Measurements from ENCODE around the gene ZFP91. TPM values are rescaled to one million over a fixed set of nuclear protein-coding genes. Genes with fewer than 3 reads are reported as not detected.

The ZFP91 gene
- total and polyA plus RNA-seq, 2 experiments from 2014 or later = 10.2 to 30.0 TPM

DNA sequence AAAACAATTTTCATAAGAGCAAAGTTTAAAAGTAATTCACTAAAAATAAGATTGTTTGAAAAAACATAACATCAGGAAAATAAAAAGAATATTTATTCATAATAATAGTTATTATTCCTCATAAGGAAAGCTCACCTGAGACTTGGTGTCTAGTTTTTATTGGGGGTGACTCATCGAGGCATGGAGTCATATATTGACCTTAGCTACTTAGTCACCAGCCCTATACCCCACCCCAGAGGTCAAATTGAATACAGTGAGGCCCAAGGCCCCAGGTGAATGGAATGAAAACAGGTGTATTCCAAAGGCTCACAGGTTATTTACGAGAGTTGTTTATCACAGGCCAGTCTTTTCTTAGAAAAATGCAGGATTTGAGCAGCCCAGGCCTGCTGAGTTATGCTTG, 80.5 kb downstream of the ZFP91 start (continued):
- TF ChIP-seq, protein P1, sequence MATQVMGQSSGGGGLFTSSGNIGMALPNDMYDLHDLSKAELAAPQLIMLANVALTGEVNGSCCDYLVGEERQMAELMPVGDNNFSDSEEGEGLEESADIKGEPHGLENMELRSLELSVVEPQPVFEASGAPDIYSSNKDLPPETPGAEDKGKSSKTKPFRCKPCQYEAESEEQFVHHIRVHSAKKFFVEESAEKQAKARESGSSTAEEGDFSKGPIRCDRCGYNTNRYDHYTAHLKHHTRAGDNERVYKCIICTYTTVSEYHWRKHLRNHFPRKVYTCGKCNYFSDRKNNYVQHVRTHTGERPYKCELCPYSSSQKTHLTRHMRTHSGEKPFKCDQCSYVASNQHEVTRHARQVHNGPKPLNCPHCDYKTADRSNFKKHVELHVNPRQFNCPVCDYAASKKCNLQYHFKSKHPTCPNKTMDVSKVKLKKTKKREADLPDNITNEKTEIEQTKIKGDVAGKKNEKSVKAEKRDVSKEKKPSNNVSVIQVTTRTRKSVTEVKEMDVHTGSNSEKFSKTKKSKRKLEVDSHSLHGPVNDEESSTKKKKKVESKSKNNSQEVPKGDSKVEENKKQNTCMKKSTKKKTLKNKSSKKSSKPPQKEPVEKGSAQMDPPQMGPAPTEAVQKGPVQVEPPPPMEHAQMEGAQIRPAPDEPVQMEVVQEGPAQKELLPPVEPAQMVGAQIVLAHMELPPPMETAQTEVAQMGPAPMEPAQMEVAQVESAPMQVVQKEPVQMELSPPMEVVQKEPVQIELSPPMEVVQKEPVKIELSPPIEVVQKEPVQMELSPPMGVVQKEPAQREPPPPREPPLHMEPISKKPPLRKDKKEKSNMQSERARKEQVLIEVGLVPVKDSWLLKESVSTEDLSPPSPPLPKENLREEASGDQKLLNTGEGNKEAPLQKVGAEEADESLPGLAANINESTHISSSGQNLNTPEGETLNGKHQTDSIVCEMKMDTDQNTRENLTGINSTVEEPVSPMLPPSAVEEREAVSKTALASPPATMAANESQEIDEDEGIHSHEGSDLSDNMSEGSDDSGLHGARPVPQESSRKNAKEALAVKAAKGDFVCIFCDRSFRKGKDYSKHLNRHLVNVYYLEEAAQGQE (IDR thresholded peaks at IDR 0.05; ENCODE audit: unreplicated experiment) = no peak
- no peak for TF ChIP-seq CREB1 (CRISPR knock-in tag; IDR thresholded peaks at IDR 0.05; ENCODE audit: low read depth)

DNA sequence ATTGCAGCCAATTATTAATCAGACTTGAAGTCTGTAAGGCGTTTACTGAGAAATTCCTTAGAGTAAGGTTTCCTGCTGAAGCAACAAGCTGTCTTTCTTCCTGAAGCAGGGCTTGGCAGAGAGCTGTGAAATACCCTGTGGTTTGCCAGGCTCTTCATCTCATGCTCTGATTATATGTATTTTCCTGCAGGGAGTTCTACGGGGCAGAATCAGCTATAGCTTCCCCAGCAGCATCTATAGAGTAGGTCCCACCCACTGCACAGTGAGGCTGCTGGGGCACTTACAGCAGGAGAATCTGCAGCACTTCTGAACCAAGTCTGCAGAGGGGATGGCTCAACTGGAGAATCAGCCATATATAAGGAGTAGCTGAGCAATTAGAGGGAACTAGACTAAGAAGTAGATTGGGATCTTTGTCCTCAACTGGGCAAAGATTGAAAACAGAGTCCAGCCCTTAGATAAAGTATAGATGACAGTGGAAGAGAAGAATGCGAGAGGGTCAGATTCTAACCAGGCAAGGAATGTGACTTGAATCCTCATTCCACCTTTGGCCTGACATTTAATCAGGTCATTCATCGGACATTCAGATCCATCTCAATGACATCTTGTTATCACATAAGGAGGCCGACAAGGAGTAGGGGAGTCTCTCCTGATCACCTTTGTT, 81.2 kb downstream of the ZFP91 start:
- H3K4me2 ChIP-seq = no peak overlapping the region
- TF ChIP-seq, protein P2, sequence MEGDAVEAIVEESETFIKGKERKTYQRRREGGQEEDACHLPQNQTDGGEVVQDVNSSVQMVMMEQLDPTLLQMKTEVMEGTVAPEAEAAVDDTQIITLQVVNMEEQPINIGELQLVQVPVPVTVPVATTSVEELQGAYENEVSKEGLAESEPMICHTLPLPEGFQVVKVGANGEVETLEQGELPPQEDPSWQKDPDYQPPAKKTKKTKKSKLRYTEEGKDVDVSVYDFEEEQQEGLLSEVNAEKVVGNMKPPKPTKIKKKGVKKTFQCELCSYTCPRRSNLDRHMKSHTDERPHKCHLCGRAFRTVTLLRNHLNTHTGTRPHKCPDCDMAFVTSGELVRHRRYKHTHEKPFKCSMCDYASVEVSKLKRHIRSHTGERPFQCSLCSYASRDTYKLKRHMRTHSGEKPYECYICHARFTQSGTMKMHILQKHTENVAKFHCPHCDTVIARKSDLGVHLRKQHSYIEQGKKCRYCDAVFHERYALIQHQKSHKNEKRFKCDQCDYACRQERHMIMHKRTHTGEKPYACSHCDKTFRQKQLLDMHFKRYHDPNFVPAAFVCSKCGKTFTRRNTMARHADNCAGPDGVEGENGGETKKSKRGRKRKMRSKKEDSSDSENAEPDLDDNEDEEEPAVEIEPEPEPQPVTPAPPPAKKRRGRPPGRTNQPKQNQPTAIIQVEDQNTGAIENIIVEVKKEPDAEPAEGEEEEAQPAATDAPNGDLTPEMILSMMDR (conservative IDR thresholded peaks at IDR 0.05; ENCODE audit: low read depth in 2 of 2) = no peak
- TF ChIP-seq ZNF331 (CRISPR knock-in tag; IDR thresholded peaks at IDR 0.05; ENCODE audit: low read depth) = no peak
- TF ChIP-seq, protein P3, sequence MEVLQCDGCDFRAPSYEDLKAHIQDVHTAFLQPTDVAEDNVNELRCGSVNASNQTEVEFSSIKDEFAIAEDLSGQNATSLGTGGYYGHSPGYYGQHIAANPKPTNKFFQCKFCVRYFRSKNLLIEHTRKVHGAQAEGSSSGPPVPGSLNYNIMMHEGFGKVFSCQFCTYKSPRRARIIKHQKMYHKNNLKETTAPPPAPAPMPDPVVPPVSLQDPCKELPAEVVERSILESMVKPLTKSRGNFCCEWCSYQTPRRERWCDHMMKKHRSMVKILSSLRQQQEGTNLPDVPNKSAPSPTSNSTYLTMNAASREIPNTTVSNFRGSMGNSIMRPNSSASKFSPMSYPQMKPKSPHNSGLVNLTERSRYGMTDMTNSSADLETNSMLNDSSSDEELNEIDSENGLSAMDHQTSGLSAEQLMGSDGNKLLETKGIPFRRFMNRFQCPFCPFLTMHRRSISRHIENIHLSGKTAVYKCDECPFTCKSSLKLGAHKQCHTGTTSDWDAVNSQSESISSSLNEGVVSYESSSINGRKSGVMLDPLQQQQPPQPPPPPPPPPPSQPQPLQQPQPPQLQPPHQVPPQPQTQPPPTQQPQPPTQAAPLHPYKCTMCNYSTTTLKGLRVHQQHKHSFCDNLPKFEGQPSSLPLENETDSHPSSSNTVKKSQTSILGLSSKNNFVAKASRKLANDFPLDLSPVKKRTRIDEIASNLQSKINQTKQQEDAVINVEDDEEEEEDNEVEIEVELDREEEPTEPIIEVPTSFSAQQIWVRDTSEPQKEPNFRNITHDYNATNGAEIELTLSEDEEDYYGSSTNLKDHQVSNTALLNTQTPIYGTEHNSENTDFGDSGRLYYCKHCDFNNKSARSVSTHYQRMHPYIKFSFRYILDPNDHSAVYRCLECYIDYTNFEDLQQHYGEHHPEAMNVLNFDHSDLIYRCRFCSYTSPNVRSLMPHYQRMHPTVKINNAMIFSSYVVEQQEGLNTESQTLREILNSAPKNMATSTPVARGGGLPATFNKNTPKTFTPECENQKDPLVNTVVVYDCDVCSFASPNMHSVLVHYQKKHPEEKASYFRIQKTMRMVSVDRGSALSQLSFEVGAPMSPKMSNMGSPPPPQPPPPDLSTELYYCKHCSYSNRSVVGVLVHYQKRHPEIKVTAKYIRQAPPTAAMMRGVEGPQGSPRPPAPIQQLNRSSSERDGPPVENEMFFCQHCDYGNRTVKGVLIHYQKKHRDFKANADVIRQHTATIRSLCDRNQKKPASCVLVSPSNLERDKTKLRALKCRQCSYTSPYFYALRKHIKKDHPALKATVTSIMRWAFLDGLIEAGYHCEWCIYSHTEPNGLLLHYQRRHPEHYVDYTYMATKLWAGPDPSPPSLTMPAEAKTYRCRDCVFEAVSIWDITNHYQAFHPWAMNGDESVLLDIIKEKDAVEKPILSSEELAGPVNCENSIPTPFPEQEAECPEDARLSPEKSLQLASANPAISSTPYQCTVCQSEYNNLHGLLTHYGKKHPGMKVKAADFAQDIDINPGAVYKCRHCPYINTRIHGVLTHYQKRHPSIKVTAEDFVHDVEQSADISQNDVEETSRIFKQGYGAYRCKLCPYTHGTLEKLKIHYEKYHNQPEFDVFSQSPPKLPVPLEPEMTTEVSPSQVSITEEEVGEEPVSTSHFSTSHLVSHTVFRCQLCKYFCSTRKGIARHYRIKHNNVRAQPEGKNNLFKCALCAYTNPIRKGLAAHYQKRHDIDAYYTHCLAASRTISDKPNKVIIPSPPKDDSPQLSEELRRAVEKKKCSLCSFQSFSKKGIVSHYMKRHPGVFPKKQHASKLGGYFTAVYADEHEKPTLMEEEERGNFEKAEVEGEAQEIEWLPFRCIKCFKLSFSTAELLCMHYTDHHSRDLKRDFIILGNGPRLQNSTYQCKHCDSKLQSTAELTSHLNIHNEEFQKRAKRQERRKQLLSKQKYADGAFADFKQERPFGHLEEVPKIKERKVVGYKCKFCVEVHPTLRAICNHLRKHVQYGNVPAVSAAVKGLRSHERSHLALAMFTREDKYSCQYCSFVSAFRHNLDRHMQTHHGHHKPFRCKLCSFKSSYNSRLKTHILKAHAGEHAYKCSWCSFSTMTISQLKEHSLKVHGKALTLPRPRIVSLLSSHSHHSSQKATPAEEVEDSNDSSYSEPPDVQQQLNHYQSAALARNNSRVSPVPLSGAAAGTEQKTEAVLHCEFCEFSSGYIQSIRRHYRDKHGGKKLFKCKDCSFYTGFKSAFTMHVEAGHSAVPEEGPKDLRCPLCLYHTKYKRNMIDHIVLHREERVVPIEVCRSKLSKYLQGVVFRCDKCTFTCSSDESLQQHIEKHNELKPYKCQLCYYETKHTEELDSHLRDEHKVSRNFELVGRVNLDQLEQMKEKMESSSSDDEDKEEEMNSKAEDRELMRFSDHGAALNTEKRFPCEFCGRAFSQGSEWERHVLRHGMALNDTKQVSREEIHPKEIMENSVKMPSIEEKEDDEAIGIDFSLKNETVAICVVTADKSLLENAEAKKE (CRISPR knock-in tag; IDR thresholded peaks at IDR 0.05) = no peak
- TF ChIP-seq, protein P1 (IDR thresholded peaks at IDR 0.05; ENCODE audit: unreplicated experiment) = no peak
- no peak for TF ChIP-seq NANOG (IDR thresholded peaks at IDR 0.05; ENCODE audit: borderline replicate concordance)
- TF ChIP-seq STAT1 (IDR thresholded peaks at IDR 0.05; ENCODE audit: unreplicated experiment) = no peak

More for the DNA sequence above, 81.2 kb downstream of the ZFP91 start:
- Mint-ChIP-seq H3K27ac (no peak overlapping the region), H3K4me1 (no peaks in the 10 kb centered on the region), H3K36me3 (ENCODE audit: low read depth) (no peaks in the 10 kb centered on the region), H3K9me3 (peaks cover 4% of the 10 kb centered on the region; the same call in 2 of the 3 replicates), H3K27me3 (ENCODE audit: insufficient read depth, low read depth, poor library complexity) (no peaks in the 10 kb centered on the region), H3K4me3 (no peak overlapping the region)
- H3K4me1 ChIP-seq (ENCODE audit: insufficient read depth) = no peaks in the 10 kb centered on the region
- H3K9me2 ChIP-seq (ENCODE audit: insufficient read depth) = no peaks in the 10 kb centered on the region
- no peak overlapping the region for H3K4me3 ChIP-seq
- no peak for ATAC-seq
- H3K79me2 ChIP-seq (replicated peaks; ENCODE audit: insufficient read depth) = no peaks in the 10 kb centered on the region
- no peak overlapping the region for H3K27ac ChIP-seq (ENCODE audit: low read depth)
- H2AFZ ChIP-seq = no peak overlapping the region
- H4K20me1 ChIP-seq (replicated peaks; ENCODE audit: insufficient read depth) = no peaks in the 10 kb centered on the region
- H3K27me3 ChIP-seq (ENCODE audit: insufficient read depth) = no peaks in the 10 kb centered on the region
- no peak for DNase-seq (ENCODE audit: low spot score)
- no peaks in the 10 kb centered on the region for H3F3A ChIP-seq (replicated peaks; ENCODE audit: low read depth)
- no peaks in the 10 kb centered on the region for H3K36me3 ChIP-seq (ENCODE audit: insufficient read depth)
